Subcutaneous abdominal adipose tissue (tissue), 5 donors: ENCODE measurements around the gene C3AR1.

Source experiments
- H3K27ac ChIP-seq: one replicate; pipeline ENCODE4 v1.7.0; 2013; ENCODE audit warnings: low read depth, mild to moderate bottlenecking, inconsistent platforms, low read length, moderate library complexity
- H3K27me3 ChIP-seq, 5 donors: one replicate each; pipeline ENCODE4 v1.7.0; 2013; ENCODE audit warnings: low read length in 5 of 5, inconsistent platforms in 1 of 5; ENCODE audit not compliant: control insufficient read depth in 5 of 5, insufficient read depth in 4 of 5
- H3K36me3 ChIP-seq, 5 donors: one replicate each; pipeline ENCODE4 v1.7.0; 2013; ENCODE audit warnings: low read length in 5 of 5; ENCODE audit not compliant: control insufficient read depth in 5 of 5, insufficient read depth in 5 of 5
- H3K4me1 ChIP-seq, 5 donors: one replicate each; pipeline ENCODE4 v1.7.0; 2013; ENCODE audit warnings: low read length in 5 of 5, mild to moderate bottlenecking in 3 of 5, moderate library complexity in 1 of 5; ENCODE audit not compliant: control insufficient read depth in 5 of 5, insufficient read depth in 5 of 5
- H3K4me3 ChIP-seq, 5 donors: one replicate each; pipeline ENCODE4 v1.7.0; 2013; ENCODE audit warnings: low read length in 5 of 5, low read depth in 1 of 5
- H3K9ac ChIP-seq, 5 donors: one replicate each; pipeline ENCODE4 v1.7.0; 2013; ENCODE audit warnings: low read length in 5 of 5, mild to moderate bottlenecking in 4 of 5, moderate library complexity in 3 of 5
- H3K9me3 ChIP-seq, 5 donors: one replicate each; pipeline ENCODE4 v1.7.0; 2013; ENCODE audit warnings: low read length in 5 of 5; ENCODE audit not compliant: control insufficient read depth in 5 of 5
- donor health status: healthy.
- donor health status: healthy.
- donor health status: healthy.
- donor health status: healthy.
- donor health status: healthy.

Gene C3AR1

DNA sequence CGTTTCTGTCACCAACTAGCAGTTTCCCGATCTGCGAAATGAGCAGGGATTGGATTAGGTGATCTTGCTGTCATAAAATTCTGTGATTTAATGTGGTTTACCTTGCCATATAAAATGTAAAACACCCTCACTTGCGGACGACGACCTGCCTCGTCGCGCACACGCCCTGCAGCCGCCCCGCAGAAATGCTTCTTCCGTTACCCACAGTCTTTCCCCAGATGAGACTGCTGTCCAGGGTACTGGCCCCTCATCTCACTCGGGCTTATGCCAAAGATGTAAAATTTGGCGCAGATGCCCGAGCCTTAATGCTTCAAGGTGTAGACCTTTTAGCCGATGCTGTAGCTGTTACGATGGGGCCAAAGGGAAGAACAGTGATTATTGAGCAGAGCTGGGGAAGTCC, 51.3 kb downstream of the C3AR1 start:
- Histone ChIP-seq H3K27ac (no peak overlapping the region), H3K27me3 (peaks cover 7 to 21% (median 18%) of the 10 kb centered on the region in 5 donors), H3K9me3 (no peaks in the 10 kb centered on the region), H3K4me3 (no peak overlapping the region), H3K9ac (no peak overlapping the region), H3K36me3 (no peaks in the 10 kb centered on the region), H3K4me1 (peaks cover 0 to 10% (median 7%) of the 10 kb centered on the region in 5 donors)

DNA sequence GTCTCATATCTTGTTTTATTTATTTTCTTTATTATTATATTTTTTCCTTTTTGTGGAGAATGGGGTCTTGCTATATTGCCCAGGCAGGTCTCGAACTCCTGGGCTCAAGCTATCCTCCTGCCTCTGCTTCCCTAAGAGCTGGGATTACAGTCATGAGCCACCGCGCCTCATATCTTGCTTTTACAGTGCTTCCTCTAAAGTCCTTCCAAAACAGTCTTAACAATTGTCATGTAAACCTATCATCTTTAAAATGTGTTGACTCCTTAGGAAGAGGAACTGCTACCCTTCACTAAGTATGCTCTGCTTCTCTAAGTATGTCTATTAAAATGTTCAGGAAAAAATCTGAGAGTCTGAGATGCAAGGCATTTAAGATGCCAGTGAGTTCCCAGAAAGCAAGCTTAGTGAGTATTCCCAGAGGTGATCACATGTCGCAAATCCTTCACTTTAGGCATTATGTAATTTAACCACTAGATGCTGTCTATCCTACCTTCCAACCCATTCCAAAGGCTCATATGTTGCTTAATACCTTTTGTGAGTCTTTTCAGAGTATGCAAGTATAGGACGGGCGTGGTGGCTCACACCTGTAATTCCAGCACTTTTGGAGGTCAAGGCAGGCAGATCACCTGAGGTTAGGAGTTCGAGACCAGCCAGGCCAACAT, 53.4 kb downstream of the C3AR1 start:
- no peak overlapping the region for H3K27ac ChIP-seq
- H3K27me3 ChIP-seq = peaks cover 0 to 11% (median 7%) of the 10 kb centered on the region in 5 donors
- no peaks in the 10 kb centered on the region for H3K9me3 ChIP-seq
- no peak overlapping the region for H3K4me3 ChIP-seq
- H3K4me1 ChIP-seq = no peaks in the 10 kb centered on the region
- no peak overlapping the region for H3K9ac ChIP-seq
- H3K36me3 ChIP-seq = no peaks in the 10 kb centered on the region

DNA sequence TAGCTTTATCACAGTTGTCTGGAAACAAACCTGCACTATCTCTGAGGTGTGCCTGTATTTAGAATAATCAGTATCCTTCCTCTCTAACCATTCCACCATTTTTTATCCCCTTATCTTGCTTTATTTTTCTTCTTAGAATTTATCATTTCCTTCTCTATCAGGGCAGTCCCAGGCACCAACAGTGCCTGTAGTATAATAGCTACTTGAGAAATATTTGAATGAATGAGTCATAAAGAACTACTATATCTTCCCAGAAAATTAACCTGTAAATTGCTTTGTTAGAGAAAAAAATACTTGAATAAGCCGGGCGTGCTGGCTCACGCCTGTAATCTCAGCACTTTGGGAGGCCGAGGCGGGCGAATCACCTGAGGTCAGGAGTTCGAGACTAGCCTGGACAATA, 54.8 kb downstream of the C3AR1 start:
- no peak overlapping the region for H3K27ac ChIP-seq
- H3K4me1 ChIP-seq = no peaks in the 10 kb centered on the region
- no peaks in the 10 kb centered on the region for H3K36me3 ChIP-seq
- H3K4me3 ChIP-seq = no peak overlapping the region
- H3K9me3 ChIP-seq = no peaks in the 10 kb centered on the region
- H3K9ac ChIP-seq = no peak overlapping the region
- H3K27me3 ChIP-seq = peaks cover 0 to 3% (median 0%) of the 10 kb centered on the region in 5 donors
